Lower leg skin (tissue), 3 donors: Measurements from ENCODE around the gene PRDX5.

Source experiments
- POLR2A ChIP-seq, 2 donors: fragments of 450-650 bp; IDR thresholded peaks; one replicate each; pipeline ENCODE4 v1.6.1; 2016 to 2017; ENCODE audit warnings: antibody characterized with exemption in 2 of 2, mild to moderate bottlenecking in 1 of 2, moderate library complexity in 1 of 2
- TF ChIP-seq, protein P1 (sequence below), 3 donors: fragments of 450-650 bp; IDR thresholded peaks; one replicate each; pipeline ENCODE4 v1.5.1; 2016; ENCODE audit warnings: antibody characterized with exemption in 3 of 3, mild to moderate bottlenecking in 3 of 3, moderate library complexity in 2 of 3

DNA sequence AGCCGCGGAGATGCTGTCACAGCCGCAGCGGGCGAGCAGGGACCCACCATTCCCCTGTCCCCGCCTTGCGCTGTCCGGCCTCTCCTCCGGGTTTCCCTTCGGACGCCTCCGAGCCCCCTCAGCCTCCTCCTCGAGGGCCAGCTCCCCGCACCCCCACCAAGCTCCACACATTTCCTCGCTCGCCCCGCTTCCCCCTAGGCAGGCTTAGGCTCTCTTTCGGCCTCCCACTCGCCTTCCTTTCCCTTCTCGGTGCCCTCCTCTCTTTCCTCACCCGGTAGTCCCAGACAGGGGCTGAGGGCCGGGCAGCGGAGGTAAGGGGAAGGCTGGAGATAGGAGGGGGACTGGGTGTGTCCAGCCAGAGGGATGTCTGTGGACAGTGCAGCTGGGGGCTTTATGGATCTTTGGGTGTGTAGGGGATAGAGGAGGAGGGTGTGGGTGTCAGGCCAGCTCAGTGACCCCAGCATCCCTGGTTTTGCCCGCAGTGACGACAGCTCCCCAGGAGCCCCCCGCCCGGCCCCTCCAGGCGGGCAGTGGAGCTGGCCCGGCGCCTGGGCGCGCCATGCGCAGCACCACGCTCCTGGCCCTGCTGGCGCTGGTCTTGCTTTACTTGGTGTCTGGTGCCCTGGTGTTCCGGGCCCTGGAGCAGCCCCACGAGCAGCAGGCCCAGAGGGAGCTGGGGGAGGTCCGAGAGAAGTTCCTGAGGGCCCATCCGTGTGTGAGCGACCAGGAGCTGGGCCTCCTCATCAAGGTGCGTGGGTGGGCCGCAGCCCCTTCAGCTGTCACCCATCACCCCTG, 25.3 kb upstream of the PRDX5 start:
- no peak for TF ChIP-seq POLR2A (IDR thresholded peaks at IDR 0.05)
- TF ChIP-seq, protein P1, sequence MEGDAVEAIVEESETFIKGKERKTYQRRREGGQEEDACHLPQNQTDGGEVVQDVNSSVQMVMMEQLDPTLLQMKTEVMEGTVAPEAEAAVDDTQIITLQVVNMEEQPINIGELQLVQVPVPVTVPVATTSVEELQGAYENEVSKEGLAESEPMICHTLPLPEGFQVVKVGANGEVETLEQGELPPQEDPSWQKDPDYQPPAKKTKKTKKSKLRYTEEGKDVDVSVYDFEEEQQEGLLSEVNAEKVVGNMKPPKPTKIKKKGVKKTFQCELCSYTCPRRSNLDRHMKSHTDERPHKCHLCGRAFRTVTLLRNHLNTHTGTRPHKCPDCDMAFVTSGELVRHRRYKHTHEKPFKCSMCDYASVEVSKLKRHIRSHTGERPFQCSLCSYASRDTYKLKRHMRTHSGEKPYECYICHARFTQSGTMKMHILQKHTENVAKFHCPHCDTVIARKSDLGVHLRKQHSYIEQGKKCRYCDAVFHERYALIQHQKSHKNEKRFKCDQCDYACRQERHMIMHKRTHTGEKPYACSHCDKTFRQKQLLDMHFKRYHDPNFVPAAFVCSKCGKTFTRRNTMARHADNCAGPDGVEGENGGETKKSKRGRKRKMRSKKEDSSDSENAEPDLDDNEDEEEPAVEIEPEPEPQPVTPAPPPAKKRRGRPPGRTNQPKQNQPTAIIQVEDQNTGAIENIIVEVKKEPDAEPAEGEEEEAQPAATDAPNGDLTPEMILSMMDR (IDR thresholded peaks at IDR 0.05), result no peak
